Upper lobe of left lung (tissue), 4 donors: Measurements from ENCODE around the gene SLC28A1.

Experiments used
- EP300 ChIP-seq, 4 donors: sonication (generic); formaldehyde crosslinking; IDR thresholded peaks; one replicate each; pipeline ENCODE4 v1.5.1; 2017; ENCODE audit warnings: antibody characterized with exemption in 4 of 4, control low read depth in 2 of 4
- POLR2A ChIP-seq, 4 donors: fragments of 450-650 bp; IDR thresholded peaks; one replicate each; pipeline ENCODE4 v1.5.1; 2016 to 2017; ENCODE audit warnings: antibody characterized with exemption in 4 of 4, mild to moderate bottlenecking in 2 of 4
- POLR2AphosphoS5 ChIP-seq, 2 donors: sonication (generic); formaldehyde crosslinking; IDR thresholded peaks; one replicate each; pipeline ENCODE4 v1.5.1; 2017; ENCODE audit warnings: antibody characterized with exemption in 2 of 2
- TF ChIP-seq, protein P1 (sequence below), 6 experiments: fragments of 450-650 bp in 4 of 6; fragments of 200-600 bp in 2 of 6; sonication (generic) in 2 of 6; IDR thresholded peaks; one replicate each; pipeline ENCODE4 v1.5.1; 2016 to 2019; ENCODE audit warnings: antibody characterized with exemption in 6 of 6

DNA sequence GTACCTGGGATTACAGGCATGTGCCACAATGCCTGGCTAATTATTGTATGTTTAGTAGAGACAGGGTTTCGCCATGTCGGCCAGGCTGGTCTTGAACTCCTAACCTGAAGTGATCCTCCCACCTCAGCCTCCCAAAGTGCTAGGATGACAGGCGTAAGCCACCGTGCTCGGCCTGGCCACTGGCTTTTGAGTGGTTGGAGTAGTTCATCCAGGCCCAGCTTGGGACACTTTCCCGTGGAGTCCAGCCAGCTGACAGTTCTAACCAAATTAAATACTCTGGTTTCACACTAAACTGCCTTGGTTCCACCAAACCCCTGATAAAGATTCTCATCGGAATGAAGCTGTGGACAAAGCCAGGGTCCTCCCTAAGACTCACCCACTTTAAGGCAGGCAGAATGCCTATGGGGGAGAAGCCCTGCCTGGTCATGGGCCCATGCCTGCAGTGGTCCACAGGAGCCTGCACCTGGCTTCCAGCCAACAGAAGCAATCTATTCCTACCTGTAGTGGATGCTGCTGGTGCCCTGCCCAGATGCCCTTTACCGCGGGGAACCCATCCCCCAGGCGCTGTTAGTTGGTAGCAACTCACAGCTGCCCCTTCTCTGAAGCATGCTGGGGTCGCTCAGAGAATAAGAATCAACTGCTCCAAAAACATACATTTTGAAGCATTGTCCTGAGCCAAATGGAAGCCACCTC lies 5.2 kb upstream of the SLC28A1 start:
- TF ChIP-seq, protein P1, sequence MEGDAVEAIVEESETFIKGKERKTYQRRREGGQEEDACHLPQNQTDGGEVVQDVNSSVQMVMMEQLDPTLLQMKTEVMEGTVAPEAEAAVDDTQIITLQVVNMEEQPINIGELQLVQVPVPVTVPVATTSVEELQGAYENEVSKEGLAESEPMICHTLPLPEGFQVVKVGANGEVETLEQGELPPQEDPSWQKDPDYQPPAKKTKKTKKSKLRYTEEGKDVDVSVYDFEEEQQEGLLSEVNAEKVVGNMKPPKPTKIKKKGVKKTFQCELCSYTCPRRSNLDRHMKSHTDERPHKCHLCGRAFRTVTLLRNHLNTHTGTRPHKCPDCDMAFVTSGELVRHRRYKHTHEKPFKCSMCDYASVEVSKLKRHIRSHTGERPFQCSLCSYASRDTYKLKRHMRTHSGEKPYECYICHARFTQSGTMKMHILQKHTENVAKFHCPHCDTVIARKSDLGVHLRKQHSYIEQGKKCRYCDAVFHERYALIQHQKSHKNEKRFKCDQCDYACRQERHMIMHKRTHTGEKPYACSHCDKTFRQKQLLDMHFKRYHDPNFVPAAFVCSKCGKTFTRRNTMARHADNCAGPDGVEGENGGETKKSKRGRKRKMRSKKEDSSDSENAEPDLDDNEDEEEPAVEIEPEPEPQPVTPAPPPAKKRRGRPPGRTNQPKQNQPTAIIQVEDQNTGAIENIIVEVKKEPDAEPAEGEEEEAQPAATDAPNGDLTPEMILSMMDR (IDR thresholded peaks at IDR 0.05): no peak
- no peak for TF ChIP-seq POLR2A (IDR thresholded peaks at IDR 0.05)
- no peak for TF ChIP-seq EP300 (IDR thresholded peaks at IDR 0.05)
- TF ChIP-seq POLR2AphosphoS5 (IDR thresholded peaks at IDR 0.05): no peak
